IgD-negative memory B cell (primary cell): Measurements from ENCODE around the gene DAB1. TPM values are rescaled to one million over a fixed set of nuclear protein-coding genes. Genes with fewer than 3 reads are reported as not detected.

Source experiments
- H3K27ac Mint-ChIP-seq, 3 donors: one replicate each; pipeline ENCODE4 v1.8.0; 2020 to 2022; ENCODE audit warnings: mild to moderate bottlenecking in 3 of 3, mixed read lengths in 3 of 3, moderate library complexity in 1 of 3
- H3K27me3 Mint-ChIP-seq: one replicate; pipeline ENCODE4 v1.8.0; 2021; ENCODE audit warnings: mixed read lengths
- H3K36me3 Mint-ChIP-seq: one replicate; pipeline ENCODE4 v1.8.0; 2020; ENCODE audit warnings: mild to moderate bottlenecking, mixed read lengths
- H3K4me1 Mint-ChIP-seq, 3 donors: one replicate each; pipeline ENCODE4 v1.8.0; 2020 to 2022; ENCODE audit warnings: mixed read lengths in 3 of 3, mild to moderate bottlenecking in 1 of 3
- H3K4me3 Mint-ChIP-seq, 4 donors: one replicate each; pipeline ENCODE4 v1.8.0; 2020 to 2022; ENCODE audit warnings: mild to moderate bottlenecking in 4 of 4, mixed read lengths in 4 of 4, moderate library complexity in 3 of 4
- H3K9me3 Mint-ChIP-seq, 3 donors: one replicate each; pipeline ENCODE4 v1.8.0; 2020 to 2021; ENCODE audit warnings: mixed read lengths in 3 of 3, mild to moderate bottlenecking in 1 of 3
- polyA plus RNA-seq: library from polyadenylated mRNA; unstranded; fragments of 300-500 nt; fragmentation: Illumina TruSeq; gene quantifications from one replicate; pipeline ENCODE4 v1.2.3, GENCODE V29; 2021

The DAB1 gene
- polyA plus RNA-seq, 1 donor from 2014 or later = 0.08 TPM

DNA sequence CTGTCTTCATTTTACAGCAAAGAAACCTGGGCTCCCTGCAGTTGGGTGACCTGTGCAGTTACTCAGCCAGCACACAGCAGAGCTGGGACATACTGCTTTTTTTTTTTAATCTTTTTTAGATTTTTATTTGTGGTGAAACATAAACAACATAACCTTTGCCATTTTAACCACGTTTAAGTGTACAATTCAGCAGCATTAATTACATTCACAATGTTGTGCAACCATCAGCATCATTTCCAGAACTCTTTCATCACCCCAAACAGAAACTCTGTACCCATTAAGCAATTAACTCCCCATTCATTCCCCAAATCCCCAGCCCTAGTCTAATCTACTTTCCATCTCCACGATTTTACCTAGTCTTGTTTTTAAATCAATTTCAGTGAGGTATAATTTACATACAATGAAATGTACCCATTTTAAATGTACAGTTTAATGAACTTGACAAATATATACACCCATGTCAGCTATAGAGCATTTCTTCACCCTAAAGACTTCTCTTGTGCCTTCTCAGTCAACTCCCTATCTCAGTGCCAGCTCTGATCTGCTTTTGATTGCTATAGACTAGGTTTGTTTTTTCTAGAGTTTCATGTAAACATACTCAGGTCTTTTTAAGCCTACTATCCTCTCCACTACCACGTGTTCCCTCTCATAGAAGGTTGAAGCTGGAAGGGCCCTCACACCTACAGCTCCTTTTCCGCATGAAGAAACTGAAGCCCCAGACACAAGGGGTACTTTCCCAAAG is 420.3 kb downstream of the DAB1 start:
- H3K27ac Mint-ChIP-seq = peak overlapping the region in 1 of 3 donors; percentile 10
- peaks cover 7% of the 10 kb centered on the region for H3K27me3 Mint-ChIP-seq
- H3K36me3 Mint-ChIP-seq = no peaks in the 10 kb centered on the region
- H3K4me1 Mint-ChIP-seq = no peaks in the 10 kb centered on the region
- H3K4me3 Mint-ChIP-seq = no peak overlapping the region
- H3K9me3 Mint-ChIP-seq = peaks cover 0 to 2% (median 0%) of the 10 kb centered on the region in 3 donors

- no peak overlapping the region for H3K27ac Mint-ChIP-seq
- no peaks in the 10 kb centered on the region for H3K4me1 Mint-ChIP-seq
- peaks cover 6% of the 10 kb centered on the region for H3K27me3 Mint-ChIP-seq
- no peaks in the 10 kb centered on the region for H3K36me3 Mint-ChIP-seq
- H3K4me3 Mint-ChIP-seq = no peak overlapping the region
- peaks cover 0 to 2% (median 0%) of the 10 kb centered on the region in 3 donors for H3K9me3 Mint-ChIP-seq
Measured at GRCh38 chr1:56995414-56996100, 428.3 kb downstream of the DAB1 start.

DNA sequence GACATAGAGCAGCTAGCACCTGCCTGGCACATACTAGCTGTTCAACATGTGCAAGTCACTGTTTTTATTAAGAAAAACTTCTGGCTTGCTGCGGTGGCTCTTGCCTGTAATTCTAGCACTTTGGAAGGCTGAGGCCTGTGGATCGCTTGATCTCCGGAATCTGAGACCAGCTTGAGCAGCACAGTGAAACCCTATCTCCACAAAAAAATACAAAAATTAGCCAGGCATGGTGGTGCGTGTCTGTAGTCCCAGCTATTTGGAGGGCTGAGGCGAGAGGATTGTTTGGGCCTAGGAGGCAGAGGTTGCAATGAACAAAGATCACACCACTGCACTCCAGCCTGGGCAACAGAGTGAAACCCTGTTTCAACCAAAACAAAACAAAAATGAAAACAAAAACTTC is 430.4 kb downstream of the DAB1 start:
- Mint-ChIP-seq H3K4me3 (no peak overlapping the region), H3K4me1 (no peaks in the 10 kb centered on the region)

DNA sequence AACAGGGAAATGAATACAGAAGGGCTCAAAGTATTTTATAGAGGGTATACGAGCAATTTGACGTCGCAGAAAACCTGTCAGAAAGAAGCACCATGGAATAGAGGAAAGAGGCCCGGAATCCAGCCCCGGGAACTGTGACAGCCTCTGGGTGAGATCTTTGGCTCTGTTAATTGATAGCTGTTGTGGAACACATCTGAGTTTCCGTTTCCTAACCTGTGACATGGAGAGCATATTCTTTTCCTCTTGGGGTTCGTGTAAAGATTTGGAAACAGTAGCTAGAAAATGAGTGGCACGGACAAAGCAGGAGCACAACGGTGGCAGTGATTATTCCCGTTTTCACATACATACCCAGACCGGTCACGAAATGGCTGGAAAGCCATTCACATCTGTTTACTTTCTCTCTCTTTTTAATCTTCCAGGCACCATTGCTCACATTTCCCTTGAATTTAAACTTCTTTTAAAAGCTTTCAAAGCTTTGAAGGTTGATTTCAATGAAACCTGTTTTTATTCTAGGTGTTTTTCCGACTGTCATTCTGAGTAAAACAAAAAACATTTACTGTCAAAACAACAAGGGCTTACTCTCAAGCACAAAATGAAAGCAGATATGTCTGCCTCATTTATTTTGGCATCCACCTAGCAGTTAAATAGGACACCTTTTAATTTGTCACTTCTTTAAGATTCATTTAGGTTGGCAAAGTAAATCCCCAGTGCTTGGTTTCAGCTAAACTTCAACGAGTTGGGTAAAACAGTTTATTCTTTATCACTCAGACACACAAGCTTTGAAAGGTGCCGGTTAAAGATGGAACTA is 431.3 kb downstream of the DAB1 start:
- Mint-ChIP-seq H3K4me3 (no peak overlapping the region), H3K9me3 (no peaks in the 10 kb centered on the region), H3K4me1 (no peaks in the 10 kb centered on the region), H3K27me3 (peaks cover 6% of the 10 kb centered on the region), H3K36me3 (no peaks in the 10 kb centered on the region), H3K27ac (no peak overlapping the region)

More for the DNA sequence above, 430.4 kb downstream of the DAB1 start:
- Mint-ChIP-seq H3K36me3 (no peaks in the 10 kb centered on the region), H3K9me3 (no peaks in the 10 kb centered on the region), H3K27ac (no peak overlapping the region), H3K27me3 (peaks cover 6% of the 10 kb centered on the region)

DNA sequence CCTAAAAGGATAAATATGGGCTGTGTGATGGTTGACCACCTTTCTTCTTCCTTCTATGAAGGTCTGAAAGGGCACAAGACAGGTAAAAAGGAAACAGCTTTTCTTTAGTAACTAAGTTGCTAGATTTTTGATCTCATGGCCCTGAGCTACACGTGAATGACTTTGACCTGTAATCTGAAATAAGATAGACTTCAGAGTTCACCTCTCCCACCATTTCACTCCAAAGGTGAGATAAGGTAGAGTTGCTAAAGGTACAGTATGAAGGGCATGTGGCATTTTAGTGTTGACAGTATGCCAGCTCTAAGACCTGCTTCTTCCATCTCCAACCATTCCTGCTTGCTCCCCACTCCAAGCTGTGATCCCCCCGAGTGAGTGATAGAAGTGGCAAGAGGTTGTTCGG is 432.3 kb downstream of the DAB1 start:
- H3K9me3 Mint-ChIP-seq = no peaks in the 10 kb centered on the region
- H3K36me3 Mint-ChIP-seq = no peaks in the 10 kb centered on the region
- H3K27me3 Mint-ChIP-seq = peaks cover 6% of the 10 kb centered on the region
- no peaks in the 10 kb centered on the region for H3K4me1 Mint-ChIP-seq
- H3K4me3 Mint-ChIP-seq = no peak overlapping the region
- H3K27ac Mint-ChIP-seq = no peak overlapping the region

DNA sequence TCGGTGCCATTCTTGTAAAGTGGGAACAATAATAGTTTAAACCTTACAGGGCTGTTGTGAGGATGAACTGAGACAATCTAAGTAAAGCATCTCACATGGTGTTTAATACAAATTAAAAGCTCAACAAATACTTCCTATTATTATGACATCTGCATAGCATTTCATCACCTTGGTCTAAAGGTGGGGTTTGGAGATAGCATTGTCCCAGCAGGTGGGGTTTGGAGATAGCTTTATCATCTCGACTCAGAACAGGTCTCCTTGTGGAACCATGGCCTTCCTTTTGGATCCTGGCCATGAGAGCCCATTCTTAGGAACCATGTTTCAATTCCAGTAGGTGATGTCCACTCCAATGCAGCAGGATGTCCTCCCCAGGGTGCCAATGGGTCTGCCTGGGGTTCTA is 437.5 kb downstream of the DAB1 start:
- H3K27me3 Mint-ChIP-seq = no peaks in the 10 kb centered on the region
- peaks cover 0 to 2% (median 0%) of the 10 kb centered on the region in 3 donors for H3K9me3 Mint-ChIP-seq
- no peak overlapping the region for H3K27ac Mint-ChIP-seq
- H3K4me1 Mint-ChIP-seq = no peaks in the 10 kb centered on the region
- H3K4me3 Mint-ChIP-seq = no peak overlapping the region
- no peaks in the 10 kb centered on the region for H3K36me3 Mint-ChIP-seq

GRCh38 chr1:56985857-56986256 is 438.0 kb downstream of the DAB1 start:
- H3K4me1 Mint-ChIP-seq = no peaks in the 10 kb centered on the region
- H3K9me3 Mint-ChIP-seq = peaks cover 0 to 4% (median 0%) of the 10 kb centered on the region in 3 donors
- peaks cover under 1% of the 10 kb centered on the region for H3K36me3 Mint-ChIP-seq
- H3K4me3 Mint-ChIP-seq = no peak overlapping the region
- H3K27ac Mint-ChIP-seq = no peak overlapping the region
- H3K27me3 Mint-ChIP-seq = peaks cover under 1% of the 10 kb centered on the region

GRCh38 chr1:56983484-56983883 is 440.4 kb downstream of the DAB1 start:
- peaks cover 1% of the 10 kb centered on the region for H3K36me3 Mint-ChIP-seq
- H3K27ac Mint-ChIP-seq = no peak overlapping the region
- peaks cover 3% of the 10 kb centered on the region for H3K27me3 Mint-ChIP-seq
- H3K4me3 Mint-ChIP-seq = no peak overlapping the region
- peaks cover 0 to 6% (median 0%) of the 10 kb centered on the region in 3 donors for H3K9me3 Mint-ChIP-seq
- H3K4me1 Mint-ChIP-seq = no peaks in the 10 kb centered on the region

- Mint-ChIP-seq H3K4me1 (no peaks in the 10 kb centered on the region), H3K27ac (no peak overlapping the region), H3K4me3 (no peak overlapping the region), H3K27me3 (peaks cover 3% of the 10 kb centered on the region), H3K36me3 (peaks cover 1% of the 10 kb centered on the region), H3K9me3 (peaks cover 0 to 9% (median 4%) of the 10 kb centered on the region in 3 donors)
Measured at GRCh38 chr1:56979986-56980755, 443.7 kb downstream of the DAB1 start.

- peaks cover 1% of the 10 kb centered on the region for H3K36me3 Mint-ChIP-seq
- H3K9me3 Mint-ChIP-seq = peaks cover 0 to 9% (median 4%) of the 10 kb centered on the region in 3 donors
- no peaks in the 10 kb centered on the region for H3K4me1 Mint-ChIP-seq
- H3K4me3 Mint-ChIP-seq = no peak overlapping the region
- H3K27me3 Mint-ChIP-seq = peaks cover 3% of the 10 kb centered on the region
- no peak overlapping the region for H3K27ac Mint-ChIP-seq
Measured at GRCh38 chr1:56978819-56979218, 445.0 kb downstream of the DAB1 start.

GRCh38 chr1:56977910-56978309 is 445.9 kb downstream of the DAB1 start:
- peaks cover 3% of the 10 kb centered on the region for H3K27me3 Mint-ChIP-seq
- H3K4me1 Mint-ChIP-seq = no peaks in the 10 kb centered on the region
- no peak overlapping the region for H3K4me3 Mint-ChIP-seq
- H3K9me3 Mint-ChIP-seq = peaks cover 0 to 9% (median 4%) of the 10 kb centered on the region in 3 donors
- no peak overlapping the region for H3K27ac Mint-ChIP-seq
- H3K36me3 Mint-ChIP-seq = peaks cover 1% of the 10 kb centered on the region

- Mint-ChIP-seq H3K36me3 (no peaks in the 10 kb centered on the region), H3K4me1 (no peaks in the 10 kb centered on the region), H3K4me3 (no peak overlapping the region), H3K9me3 (peaks cover 0 to 4% (median 3%) of the 10 kb centered on the region in 3 donors), H3K27me3 (no peaks in the 10 kb centered on the region), H3K27ac (no peak overlapping the region)
Measured at GRCh38 chr1:56975446-56975845, 448.4 kb downstream of the DAB1 start.

DNA sequence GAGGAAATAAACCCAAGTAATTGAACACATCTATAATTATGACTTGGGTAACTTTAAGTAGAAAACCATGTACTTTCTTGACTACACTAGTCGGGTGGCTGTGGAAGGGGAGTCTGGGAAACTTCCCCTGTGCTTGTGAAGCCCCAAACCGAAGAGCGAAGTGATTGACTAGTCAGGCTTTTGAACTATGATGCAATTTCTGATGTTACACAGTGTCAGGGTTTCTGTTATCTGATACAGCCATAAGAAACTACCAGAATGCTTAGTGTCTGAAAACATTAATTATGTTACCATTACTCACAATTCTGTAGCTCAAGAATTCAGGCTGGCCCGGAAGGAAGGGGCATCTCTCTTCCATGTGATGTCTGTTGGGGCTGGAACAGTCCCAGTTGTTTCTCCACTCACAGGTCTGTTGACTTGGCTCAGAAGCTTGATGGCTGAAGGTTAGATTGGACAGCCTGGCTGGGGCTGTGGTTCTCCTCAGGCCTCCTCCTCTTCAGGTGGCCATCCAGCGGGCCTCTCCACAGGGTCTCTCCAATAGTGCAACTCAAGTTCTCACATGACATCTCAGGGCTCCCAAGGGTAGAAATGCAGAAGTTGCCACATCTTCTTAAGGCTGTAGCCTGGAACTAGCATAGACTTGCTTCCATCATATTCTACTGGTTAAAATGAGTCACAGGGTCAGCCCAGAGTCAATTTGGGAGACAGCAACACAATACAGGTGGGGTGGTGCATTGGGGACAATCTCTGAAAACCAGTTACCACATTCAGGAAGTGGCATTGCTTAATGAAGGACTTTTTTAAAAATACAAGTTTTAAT is 449.7 kb downstream of the DAB1 start:
- Mint-ChIP-seq H3K27ac (no peak overlapping the region), H3K36me3 (no peaks in the 10 kb centered on the region), H3K4me1 (no peaks in the 10 kb centered on the region), H3K9me3 (peaks cover 0 to 4% (median 3%) of the 10 kb centered on the region in 3 donors), H3K4me3 (no peak overlapping the region), H3K27me3 (no peaks in the 10 kb centered on the region)

DNA sequence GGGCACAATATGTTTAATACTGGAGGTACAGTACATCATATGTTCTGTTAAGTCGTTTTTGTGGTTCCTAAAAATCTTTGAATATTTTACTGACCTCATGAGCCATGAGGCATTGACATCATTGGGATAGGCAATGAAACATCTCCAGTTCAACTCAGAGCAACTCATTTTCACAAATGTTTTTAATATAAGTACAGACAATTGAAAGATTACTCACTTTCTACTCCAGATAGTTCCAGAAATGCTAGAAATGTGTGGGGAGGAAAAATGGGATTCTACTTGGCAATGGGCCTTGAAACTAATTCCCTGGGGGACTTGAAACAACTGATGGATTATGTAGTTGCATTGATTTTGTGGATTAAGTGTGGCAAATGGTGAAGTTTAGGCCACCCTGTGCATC is 450.9 kb downstream of the DAB1 start:
- Mint-ChIP-seq H3K27ac (no peak overlapping the region), H3K4me3 (no peak overlapping the region), H3K4me1 (no peaks in the 10 kb centered on the region), H3K27me3 (no peaks in the 10 kb centered on the region), H3K9me3 (peaks cover 0 to 4% (median 3%) of the 10 kb centered on the region in 3 donors), H3K36me3 (no peaks in the 10 kb centered on the region)
